GM21528 (cell line): Measurements from ENCODE around the gene MDH2.
"Not testable (repeated sequence)": the region's sequence is repeated elsewhere in the genome, so short reads cannot be mapped to it uniquely, and the experiment has no call there.

Experiments
- ATAC-seq: cut with Tn5 transposase; IDR thresholded peaks from one replicate; pipeline ENCODE4 v1.9.1; 2021; ENCODE audit warnings: mild to moderate bottlenecking, moderate library complexity; ENCODE audit not compliant: unreplicated experiment, low FRiP score

Gene MDH2

GRCh38 chr7:76069238-76069638 lies 21.3 kb downstream of the MDH2 start:
- ATAC-seq: no peak

GRCh38 chr7:76071316-76072242 lies 23.7 kb downstream of the MDH2 start:
- ATAC-seq: no peak

DNA sequence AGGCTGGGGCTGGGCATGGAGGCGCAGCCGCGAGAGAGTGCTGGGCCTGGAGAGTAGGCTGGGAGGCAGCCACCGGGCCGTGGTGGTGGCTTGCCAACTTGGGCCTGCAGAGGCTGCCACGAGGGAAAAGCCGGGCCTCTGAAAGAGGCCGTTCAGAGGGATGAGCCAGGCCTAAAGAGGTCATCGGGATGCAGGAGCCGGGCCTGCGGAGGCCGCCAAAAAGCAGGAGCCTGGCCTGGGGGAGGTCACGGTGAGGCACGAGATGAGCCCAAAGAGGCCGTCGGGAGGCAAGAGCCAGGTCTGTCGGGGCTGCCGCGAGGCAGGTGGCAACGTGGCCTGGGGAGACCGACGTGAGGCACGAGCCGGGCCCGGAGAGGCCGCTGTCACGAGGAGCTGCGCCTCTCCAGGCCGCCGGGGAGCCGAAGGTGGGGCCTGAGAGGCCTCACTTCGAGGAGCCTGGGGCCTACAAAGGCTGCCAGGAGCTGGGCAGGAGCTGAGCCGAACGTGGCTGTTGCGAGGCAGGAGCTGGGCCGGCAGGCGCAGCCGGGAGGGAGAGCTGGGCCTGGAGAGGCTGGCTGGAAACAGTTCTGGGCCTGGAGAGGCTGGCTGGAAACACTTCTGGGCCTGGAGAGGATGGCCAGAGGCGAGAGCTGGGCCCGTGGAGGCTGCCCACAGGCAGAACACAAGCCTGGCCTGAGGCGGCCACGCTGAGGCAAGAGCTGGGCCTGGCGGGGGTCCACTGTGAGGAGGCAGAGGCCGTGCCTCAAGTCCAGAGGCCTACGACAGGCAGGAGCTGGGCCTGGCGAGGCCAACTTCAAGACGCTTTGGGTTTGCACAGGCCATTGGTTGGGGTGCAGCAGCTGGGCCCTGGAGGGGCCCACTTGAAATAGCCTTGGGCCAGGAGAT lies 24.6 kb downstream of the MDH2 start:
- ATAC-seq: no peak

DNA sequence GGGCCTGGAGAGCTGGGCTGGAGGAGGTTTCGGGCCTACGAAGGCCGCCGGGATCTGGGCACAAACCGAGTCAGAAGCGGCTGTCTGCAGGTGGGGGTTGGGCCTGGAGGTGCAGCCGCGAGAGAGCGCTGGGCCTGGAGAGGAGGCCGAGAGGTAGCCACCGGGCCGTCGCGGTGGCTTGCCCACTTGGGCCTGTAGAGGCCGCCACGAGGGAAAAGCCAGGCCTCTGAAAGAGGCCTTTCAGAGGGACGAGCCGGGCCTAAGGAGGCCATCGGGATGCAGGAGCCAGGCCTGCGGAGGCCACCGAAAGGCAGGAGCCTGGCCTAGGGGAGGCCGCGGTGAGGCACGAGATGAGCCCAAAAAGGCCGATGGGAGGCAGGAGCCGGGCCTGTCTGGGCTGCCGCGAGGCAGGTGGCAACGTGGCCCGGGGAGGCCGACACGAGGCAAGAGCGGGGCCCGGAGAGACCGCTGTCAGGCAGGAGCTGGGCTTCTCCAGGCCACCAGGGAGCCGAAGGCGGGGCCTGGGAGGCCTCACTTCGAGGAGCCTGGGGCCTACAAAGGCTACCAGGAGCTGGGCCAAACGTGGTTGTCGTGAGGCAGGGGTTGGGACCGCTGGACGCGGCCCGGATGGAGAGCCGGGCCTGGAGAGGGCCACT lies 25.6 kb downstream of the MDH2 start:
- no peak for ATAC-seq

DNA sequence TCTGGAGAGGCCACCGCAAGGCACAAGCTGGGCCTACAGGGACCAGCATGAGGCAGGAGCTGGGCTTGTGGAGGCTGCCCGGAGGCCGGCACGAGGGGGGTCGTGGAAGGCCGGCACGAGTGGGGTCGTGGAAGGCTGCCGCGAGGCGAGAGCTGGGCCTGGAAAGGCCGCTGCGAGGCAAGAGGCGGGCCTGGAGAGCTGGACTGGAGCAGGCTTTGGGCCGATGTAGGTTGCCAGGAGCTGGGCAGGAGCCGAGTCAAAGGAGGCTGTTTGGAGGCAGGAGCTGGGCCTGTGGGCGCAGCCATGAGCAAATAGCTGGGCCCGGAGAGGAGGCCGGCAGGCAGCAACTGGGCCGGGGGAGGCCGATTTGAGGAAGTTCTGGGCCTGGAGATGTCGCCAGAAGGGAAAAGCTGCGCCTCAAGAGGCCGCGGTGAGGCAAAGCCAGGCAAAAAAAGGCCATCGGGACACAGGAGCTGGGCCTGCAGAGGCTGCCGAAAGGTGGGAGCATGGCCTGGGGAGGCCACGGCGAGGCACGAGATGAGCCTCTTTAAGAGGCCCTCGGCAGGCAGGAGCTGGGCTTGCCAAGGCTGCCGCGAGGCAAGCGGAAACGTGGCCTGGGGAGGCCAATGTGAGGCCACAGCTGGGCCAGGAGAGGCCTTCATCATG lies 26.5 kb downstream of the MDH2 start:
- no peak for ATAC-seq

GRCh38 chr7:76074972-76075370 lies 27.1 kb downstream of the MDH2 start:
- no peak for ATAC-seq

- ATAC-seq: no peak
Measured at GRCh38 chr7:76076995-76077394, 29.1 kb downstream of the MDH2 start.

DNA sequence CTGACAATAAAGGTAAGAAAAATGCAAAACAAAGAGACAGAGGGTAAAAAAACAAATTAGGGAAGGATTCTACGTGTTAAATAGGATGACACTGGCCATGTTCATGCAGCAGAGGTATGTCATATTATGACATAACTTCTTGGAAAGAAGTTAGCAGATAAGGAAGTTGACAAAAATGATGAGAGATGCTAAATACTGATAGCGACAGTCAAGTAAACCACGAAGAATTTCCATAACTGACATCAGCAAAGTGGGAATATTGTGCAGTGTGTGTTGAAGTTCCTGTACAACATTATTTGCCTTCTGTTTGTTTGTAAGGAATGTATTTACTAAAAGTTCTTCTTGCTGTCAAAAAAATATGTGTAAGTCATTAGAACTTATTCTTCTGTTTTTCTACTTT lies 29.5 kb downstream of the MDH2 start:
- no peak for ATAC-seq

DNA sequence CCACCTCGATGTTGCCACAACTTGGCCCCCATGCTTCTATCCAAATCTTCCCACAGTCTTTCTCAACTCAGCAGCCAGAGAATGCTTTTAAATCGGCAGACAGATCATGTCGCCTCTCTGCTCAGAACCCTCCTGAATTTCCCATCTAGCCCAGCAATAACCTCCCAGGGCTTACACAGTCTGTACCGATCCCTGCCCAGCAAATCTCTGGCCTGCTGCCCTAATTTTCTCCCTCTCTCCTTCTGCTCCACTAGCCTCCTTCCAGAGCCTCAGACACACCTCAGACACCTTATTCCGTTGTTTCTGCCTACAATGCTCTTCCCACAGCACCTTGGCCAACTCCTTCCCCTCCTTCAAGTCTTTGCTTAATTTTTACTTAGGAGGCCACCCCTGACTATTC lies 32.3 kb downstream of the MDH2 start:
- ATAC-seq: no peak

DNA sequence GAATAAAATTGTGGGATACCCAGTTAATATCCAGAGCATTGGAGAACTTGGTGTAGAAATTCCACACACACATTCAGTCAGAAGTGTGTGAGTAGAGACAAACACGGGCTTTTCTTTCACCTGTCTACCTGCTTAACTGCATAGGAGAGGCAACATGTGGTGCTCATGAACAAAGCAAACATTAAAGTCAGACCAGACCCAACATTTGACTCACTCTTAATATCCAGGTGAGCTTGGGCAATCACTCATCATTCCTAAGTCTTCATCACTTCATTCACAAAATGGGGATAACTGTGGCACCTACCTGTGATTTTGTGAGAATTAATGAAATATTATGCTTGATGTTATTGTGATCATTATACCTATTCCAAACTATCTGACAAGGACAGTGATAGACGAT lies 36.2 kb downstream of the MDH2 start:
- not testable (repeated sequence) for ATAC-seq

DNA sequence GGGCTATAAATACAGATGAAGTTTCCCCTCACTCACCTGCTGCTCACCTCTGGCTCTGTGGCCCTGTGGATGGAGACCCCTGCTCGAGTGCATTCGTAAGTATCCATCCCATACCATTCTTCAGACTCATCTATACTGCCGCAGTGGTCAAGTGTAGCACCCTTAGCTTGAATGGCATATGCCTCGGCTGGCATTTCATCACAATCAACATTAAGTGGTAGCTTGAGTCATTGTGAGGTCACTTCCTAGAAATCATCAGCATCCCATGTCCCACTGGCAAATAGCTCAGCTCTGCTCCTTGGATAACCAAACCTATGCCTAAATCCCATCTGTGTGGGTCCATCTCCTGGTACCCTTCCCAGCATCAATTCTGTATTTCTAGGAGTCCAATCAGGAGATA lies 38.2 kb downstream of the MDH2 start:
- ATAC-seq: no peak

- ATAC-seq: not testable (repeated sequence)
Measured at GRCh38 chr7:76087362-76087791, 39.5 kb downstream of the MDH2 start.

DNA sequence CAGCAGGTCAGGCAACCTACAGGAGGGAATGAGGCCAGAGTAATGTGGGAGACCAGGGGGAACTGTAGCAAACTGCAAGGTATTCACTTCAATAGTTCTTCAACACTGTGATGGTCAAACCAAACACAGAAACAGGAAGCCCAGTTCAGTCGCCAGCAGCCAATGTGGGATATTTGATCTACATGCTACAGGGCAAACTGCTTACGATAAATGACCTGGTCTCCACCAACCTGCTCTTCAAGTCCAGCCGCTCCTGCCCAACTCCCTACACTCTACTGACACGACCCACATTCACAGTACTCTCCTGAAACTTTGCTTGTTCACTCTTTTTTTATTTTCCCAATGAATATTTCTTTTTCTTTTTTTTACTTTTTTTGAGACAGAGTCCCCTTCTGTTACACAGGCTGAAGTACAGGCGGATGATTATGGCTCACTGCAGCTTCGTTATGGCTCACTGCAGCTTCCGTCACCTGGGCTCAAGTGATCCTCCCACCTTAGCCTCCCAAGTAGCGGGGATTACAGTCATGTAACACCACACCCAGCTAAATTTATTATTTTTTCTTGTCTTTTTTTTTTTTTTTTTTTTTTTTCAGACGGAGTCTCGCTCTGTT lies 42.1 kb downstream of the MDH2 start:
- no peak for ATAC-seq

GRCh38 chr7:76091506-76091905 lies 43.6 kb downstream of the MDH2 start:
- no peak for ATAC-seq

GRCh38 chr7:76093531-76093930 lies 45.6 kb downstream of the MDH2 start:
- not testable (repeated sequence) for ATAC-seq

GRCh38 chr7:76094326-76094725 lies 46.4 kb downstream of the MDH2 start:
- ATAC-seq: not testable (repeated sequence)

- no peak for ATAC-seq
Measured at GRCh38 chr7:76095908-76096307, 48.0 kb downstream of the MDH2 start.

DNA sequence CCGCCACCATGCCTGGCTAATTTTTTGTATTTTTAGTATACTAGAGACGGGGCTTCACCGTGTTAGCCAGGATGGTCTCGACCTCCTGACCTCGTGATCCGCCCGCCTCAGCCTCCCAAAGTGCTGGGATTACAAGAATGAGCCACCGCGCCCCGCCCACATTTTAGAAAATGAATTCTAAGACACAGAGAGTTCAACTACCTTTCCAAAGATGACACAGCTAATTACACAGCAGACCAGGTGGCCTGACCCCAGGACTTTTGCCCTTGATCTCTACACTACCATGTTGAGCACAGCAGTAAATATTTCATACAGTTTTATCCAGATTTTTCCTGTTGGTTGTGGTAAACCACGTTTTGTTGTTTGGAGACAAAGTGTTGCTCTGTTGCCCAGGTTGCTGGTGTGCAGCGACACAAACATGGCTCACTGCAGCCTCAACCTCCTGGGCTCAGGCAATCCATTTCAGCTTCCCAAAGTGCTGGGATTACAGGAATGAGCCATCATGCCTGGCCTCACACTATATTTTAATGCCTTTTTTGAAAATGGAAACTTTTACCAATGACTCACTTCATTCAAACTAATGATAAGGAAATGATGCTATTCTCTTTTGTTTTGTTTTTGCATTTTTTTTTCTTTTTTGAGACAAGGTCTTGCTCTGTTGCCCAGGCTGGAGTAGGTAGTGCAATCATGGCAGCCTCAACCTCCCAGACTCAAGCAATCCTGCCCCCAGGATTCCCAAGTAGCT lies 54.0 kb downstream of the MDH2 start:
- not testable (repeated sequence) for ATAC-seq

DNA sequence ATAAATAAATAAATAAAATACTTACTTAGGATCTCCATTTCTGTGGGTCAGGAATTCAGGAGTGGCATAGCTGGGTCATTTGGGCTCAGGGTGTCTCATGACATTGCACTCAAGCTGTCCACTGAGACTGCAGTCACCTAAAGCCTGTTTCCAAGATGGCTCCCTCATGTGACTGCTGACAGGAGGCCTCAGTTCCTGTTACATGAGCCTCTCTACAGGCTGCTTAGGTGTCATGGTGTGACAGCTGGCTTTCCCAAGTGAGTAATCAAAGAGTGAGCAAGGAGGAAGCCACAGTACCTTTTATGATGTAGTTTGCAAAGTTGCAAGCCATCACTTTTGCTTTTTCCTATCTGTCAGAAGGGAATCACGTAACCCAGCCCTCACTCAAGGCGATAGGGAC lies 55.9 kb downstream of the MDH2 start:
- ATAC-seq: not testable (repeated sequence)
